Measurements from ENCODE around the gene CWF19L1. TPM values are rescaled to one million over a fixed set of nuclear protein-coding genes. Genes with fewer than 3 reads are reported as not detected.
"Not testable (repeated sequence)": the region's sequence is repeated elsewhere in the genome, so short reads cannot be mapped to it uniquely, and the experiment has no call there.

The CWF19L1 gene
- 10 to 100 TPM; 40.6 to 42.5 TPM for total RNA-seq

DNA sequence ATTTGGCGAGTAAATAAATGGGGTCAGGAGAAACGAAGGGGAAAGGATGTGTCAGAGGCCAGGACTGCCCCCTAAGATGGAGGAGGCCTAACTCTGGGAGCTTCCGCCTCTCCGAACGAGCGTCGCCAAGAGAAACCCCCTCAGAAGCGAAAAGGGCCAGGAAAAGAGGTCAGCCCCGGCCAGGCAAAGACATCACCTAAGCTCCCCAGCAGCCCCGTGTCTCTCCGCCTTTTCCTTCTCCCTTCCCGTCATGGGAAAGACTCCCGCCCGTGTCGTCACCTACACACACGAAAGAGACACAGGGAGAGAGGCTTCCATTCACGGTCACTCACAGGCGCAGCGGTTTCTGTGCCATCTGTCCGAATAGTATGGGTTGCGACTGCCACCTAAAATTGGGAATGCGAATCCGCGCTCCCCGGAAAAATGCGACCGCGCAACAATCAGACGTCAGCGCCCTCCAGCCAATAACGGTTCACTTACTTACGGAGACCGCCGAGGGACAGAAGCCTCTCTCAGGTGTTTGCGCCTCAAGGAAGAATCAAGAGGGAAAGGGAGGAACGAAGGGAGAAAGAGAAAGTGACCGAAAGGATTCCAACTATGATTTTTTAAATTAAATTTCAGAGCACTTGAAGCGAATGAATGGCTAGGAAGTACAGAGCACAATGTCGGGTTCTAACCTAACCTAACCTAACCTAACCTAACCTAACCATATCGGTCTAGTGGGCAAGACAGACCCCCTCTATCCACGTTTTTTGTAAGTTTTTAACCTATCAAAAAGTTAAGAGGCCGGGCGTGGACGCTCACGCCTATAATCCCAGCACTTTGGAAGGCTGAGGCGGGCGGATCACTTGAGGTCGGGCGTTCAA is at the start of gene CWF19L1:
TSS of gene CWF19L1 (minus strand) at position 400 of the 866 bp plus-strand sequence. CDS start at position 355, 45 bp downstream.
- peaks cover 6% of the 10 kb centered on the region for H3K36me3 Mint-ChIP-seq
- intact Hi-C loops (cut with micrococcal nuclease), result loop anchor here (1.0 to 2.0 kb wide), 3 partner anchors 19 to 81 kb away; partner anchors contain the start of genes BLOC1S2, CHUK and ERLIN1
- no peaks in the 10 kb centered on the region for H3K9me3 Mint-ChIP-seq
- peak; percentile 88 for DNase-seq
- peak within 1 kb of the TSS; percentile 100 for H3K4me3 Mint-ChIP-seq
- no peaks in the 10 kb centered on the region for H3K27me3 Mint-ChIP-seq
- ChIA-PET CTCF (interaction anchor here (1.0 kb wide), 1 partner anchor 70 kb away, joined by 4 read pairs; no protein-coding TSS in a partner anchor), POLR2A (interaction anchor here (0.7 kb wide), 1 partner anchor 81 kb away, joined by 4 read pairs; the partner anchor contains the start of gene ERLIN1)
- peaks cover 22% of the 10 kb centered on the region for H3K4me1 Mint-ChIP-seq (ENCODE audit: low read depth)
- H3K27ac Mint-ChIP-seq, result peak within 1 kb of the TSS; percentile 98

GRCh38 chr10:100315615-100316014 is 48.2 kb upstream of the CWF19L1 start:
- Mint-ChIP-seq H3K27me3 (peaks cover 29% of the 10 kb centered on the region), H3K4me3 (no peak overlapping the region), H3K9me3 (no peaks in the 10 kb centered on the region), H3K4me1 (ENCODE audit: low read depth) (no peaks in the 10 kb centered on the region), H3K36me3 (no peaks in the 10 kb centered on the region), H3K27ac (no peak overlapping the region)
- POLR2A ChIA-PET, result interaction anchor here (0.6 kb wide), 1 partner anchor 95 kb away, joined by 3 read pairs; no protein-coding TSS in a partner anchor
- CTCF ChIA-PET, result no interaction called here
- DNase-seq, result no peak
- intact Hi-C loops (cut with micrococcal nuclease), result no loop called here

DNA sequence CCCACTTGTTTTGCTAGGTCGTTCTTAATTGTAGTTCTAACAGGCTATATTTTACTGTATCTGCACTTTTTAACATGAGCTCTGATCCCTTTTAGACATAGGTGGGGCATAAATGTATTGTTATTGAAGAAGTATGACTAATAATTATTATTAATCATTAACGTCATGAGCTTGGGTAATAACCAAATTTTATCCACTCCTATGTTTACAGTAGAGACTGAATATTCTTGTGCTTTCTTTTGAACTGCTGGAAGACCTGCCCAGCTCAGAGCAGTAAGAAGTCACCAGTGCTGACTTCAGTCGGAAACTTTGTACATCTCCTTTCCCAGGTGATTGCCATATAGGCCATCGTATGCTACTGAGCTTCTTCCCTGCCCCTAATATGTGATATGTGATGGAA is 43.9 kb upstream of the CWF19L1 start:
- no peak for DNase-seq
- Mint-ChIP-seq H3K27ac (no peak overlapping the region), H3K36me3 (no peaks in the 10 kb centered on the region), H3K27me3 (peaks cover 26% of the 10 kb centered on the region), H3K9me3 (no peaks in the 10 kb centered on the region), H3K4me3 (no peak overlapping the region), H3K4me1 (ENCODE audit: low read depth) (no peaks in the 10 kb centered on the region)
- ChIA-PET POLR2A (no interaction called here), CTCF (interaction anchor here (0.6 kb wide), 1 partner anchor 22 kb away, joined by 3 read pairs; no protein-coding TSS in a partner anchor)
- intact Hi-C loops (cut with micrococcal nuclease), result no loop called here

GRCh38 chr10:100307684-100308083 is 40.2 kb upstream of the CWF19L1 start:
- CTCF ChIA-PET, result no interaction called here
- Mint-ChIP-seq H3K9me3 (no peaks in the 10 kb centered on the region), H3K27ac (no peak overlapping the region), H3K36me3 (no peaks in the 10 kb centered on the region), H3K4me3 (no peak overlapping the region), H3K27me3 (peaks cover 30% of the 10 kb centered on the region), H3K4me1 (ENCODE audit: low read depth) (no peaks in the 10 kb centered on the region)
- intact Hi-C loops (cut with micrococcal nuclease), result no loop called here
- POLR2A ChIA-PET, result no interaction called here
- no peak for DNase-seq

DNA sequence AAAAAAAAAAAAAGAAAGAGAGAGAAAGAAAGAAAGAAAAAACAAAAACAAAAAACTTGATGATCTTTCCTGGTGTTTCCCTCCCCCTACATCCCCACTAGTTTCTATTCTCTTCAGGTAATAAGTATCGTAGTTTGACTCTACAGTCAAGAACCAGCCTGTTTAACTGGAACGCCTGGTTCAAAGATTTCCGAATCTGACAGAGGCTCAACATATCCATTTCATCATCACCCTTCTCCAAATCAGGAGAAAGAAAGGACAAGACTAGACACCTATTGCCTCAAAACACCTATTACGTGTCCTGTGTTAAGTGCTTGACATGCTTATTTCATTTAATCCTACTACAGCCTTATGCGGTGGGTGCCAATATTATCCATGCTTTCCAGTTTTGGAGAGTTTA is 39.4 kb upstream of the CWF19L1 start:
- Mint-ChIP-seq H3K4me3 (no peak overlapping the region), H3K36me3 (no peaks in the 10 kb centered on the region), H3K4me1 (ENCODE audit: low read depth) (no peaks in the 10 kb centered on the region), H3K27me3 (peaks cover 26% of the 10 kb centered on the region), H3K27ac (no peak overlapping the region), H3K9me3 (no peaks in the 10 kb centered on the region)
- ChIA-PET POLR2A (no interaction called here), CTCF (no interaction called here)
- intact Hi-C loops (cut with micrococcal nuclease), result no loop called here
- DNase-seq, result no peak

- H3K9me3 Mint-ChIP-seq, result no peaks in the 10 kb centered on the region
- intact Hi-C loops (cut with micrococcal nuclease), result no loop called here
- CTCF ChIA-PET, result interaction anchor here (1.5 kb wide), 1 partner anchor 204 kb away, joined by 3 read pairs; no protein-coding TSS in a partner anchor
- no peaks in the 10 kb centered on the region for H3K4me1 Mint-ChIP-seq (ENCODE audit: low read depth)
- no peak overlapping the region for H3K27ac Mint-ChIP-seq
- POLR2A ChIA-PET, result no interaction called here
- no peak for DNase-seq
- H3K27me3 Mint-ChIP-seq, result peaks cover 30% of the 10 kb centered on the region
- H3K4me3 Mint-ChIP-seq, result no peak overlapping the region
- H3K36me3 Mint-ChIP-seq, result no peaks in the 10 kb centered on the region
These were observed 37.0 kb upstream of the CWF19L1 start for GRCh38 chr10:100304414-100304813.

DNA sequence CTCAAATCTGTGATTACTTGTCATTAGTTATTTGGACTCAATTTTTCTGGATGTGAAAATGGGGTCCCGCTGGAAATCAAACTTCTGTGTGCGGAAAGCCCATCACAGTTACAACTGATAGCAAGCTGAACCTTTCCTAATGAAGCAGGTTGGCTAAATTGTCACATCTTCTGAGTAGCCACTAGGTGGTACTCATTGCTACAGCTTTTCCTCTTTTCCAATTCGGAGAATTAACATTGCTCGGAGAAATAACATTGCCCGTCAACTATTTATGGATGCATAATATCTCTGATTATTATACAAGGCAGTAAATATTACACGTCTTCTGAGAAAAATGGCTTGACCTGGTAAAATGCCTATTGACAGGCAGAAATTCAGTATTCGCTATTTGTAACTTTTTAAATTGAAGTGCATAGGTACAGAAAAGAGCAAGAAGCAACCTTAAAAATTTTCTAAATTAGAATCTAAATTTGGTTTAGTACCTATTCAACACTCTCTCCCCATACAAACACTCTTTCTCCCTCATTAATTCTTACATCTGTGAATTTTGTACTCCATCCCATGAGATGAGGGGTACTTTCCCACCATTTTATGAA is 36.4 kb upstream of the CWF19L1 start:
- POLR2A ChIA-PET, result no interaction called here
- peaks cover 32% of the 10 kb centered on the region for H3K27me3 Mint-ChIP-seq

GRCh38 chr10:100301123-100301522 is 33.7 kb upstream of the CWF19L1 start:
- intact Hi-C loops (cut with micrococcal nuclease); H3K27ac Mint-ChIP-seq; POLR2A ChIA-PET; H3K36me3 Mint-ChIP-seq; H3K4me3 Mint-ChIP-seq; H3K9me3 Mint-ChIP-seq; CTCF ChIA-PET; H3K4me1 Mint-ChIP-seq (ENCODE audit: low read depth); DNase-seq: not testable (repeated sequence)
- peaks cover 34% of the 10 kb centered on the region for H3K27me3 Mint-ChIP-seq

More for the DNA sequence above, 36.4 kb upstream of the CWF19L1 start:
- no peak overlapping the region for H3K4me3 Mint-ChIP-seq
- H3K36me3 Mint-ChIP-seq, result no peaks in the 10 kb centered on the region
- CTCF ChIA-PET, result interaction anchor here (1.5 kb wide), 1 partner anchor 205 kb away, joined by 3 read pairs; no protein-coding TSS in a partner anchor
- H3K4me1 Mint-ChIP-seq (ENCODE audit: low read depth), result no peaks in the 10 kb centered on the region
- intact Hi-C loops (cut with micrococcal nuclease), result no loop called here
- H3K27ac Mint-ChIP-seq, result no peak overlapping the region
- no peaks in the 10 kb centered on the region for H3K9me3 Mint-ChIP-seq
- DNase-seq, result no peak

DNA sequence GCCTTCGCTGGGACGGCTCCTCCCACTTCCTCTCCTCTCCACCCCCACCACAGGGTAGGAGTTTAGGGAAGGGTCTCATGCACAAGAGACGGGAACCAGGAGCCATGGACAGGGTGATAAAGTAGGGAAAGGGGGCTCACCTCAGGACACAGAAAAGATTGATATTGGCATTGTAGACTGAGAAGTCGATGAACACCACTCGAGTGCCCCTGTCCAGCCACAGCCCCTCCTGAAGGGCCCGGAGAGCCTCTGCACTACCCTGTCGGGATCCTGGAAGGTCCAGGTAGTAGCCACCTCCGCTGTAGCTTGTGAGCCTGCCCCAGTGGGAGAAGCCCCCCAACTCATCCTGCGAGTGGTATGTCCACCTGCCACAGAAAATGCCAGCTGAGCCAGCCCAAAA is 29.8 kb upstream of the CWF19L1 start:
- ChIA-PET CTCF (interaction anchor here (0.6 to 1.2 kb wide), 2 partner anchors 40 to 222 kb away, joined by 4 to 5 read pairs; no protein-coding TSS in a partner anchor), POLR2A (no interaction called here)
- Mint-ChIP-seq H3K36me3 (no peaks in the 10 kb centered on the region), H3K9me3 (no peaks in the 10 kb centered on the region), H3K4me3 (no peak overlapping the region), H3K4me1 (ENCODE audit: low read depth) (no peaks in the 10 kb centered on the region), H3K27ac (no peak overlapping the region), H3K27me3 (peaks cover 34% of the 10 kb centered on the region)
- no peak for DNase-seq
- intact Hi-C loops (cut with micrococcal nuclease), result no loop called here

GRCh38 chr10:100293066-100293465 is 25.6 kb upstream of the CWF19L1 start:
- CTCF ChIA-PET, result no interaction called here
- peaks cover 24% of the 10 kb centered on the region for H3K27me3 Mint-ChIP-seq
- H3K4me1 Mint-ChIP-seq (ENCODE audit: low read depth), result no peaks in the 10 kb centered on the region
- no peak overlapping the region for H3K27ac Mint-ChIP-seq
- intact Hi-C loops (cut with micrococcal nuclease), result no loop called here
- POLR2A ChIA-PET, result no interaction called here
- H3K36me3 Mint-ChIP-seq, result no peaks in the 10 kb centered on the region
- no peaks in the 10 kb centered on the region for H3K9me3 Mint-ChIP-seq
- DNase-seq, result no peak
- H3K4me3 Mint-ChIP-seq, result no peak overlapping the region

- intact Hi-C loops (cut with micrococcal nuclease); H3K4me3 Mint-ChIP-seq; H3K36me3 Mint-ChIP-seq; DNase-seq; H3K4me1 Mint-ChIP-seq (ENCODE audit: low read depth); POLR2A ChIA-PET; H3K9me3 Mint-ChIP-seq; H3K27ac Mint-ChIP-seq; CTCF ChIA-PET: not testable (repeated sequence)
- H3K27me3 Mint-ChIP-seq, result peaks cover 24% of the 10 kb centered on the region
These were observed 24.9 kb upstream of the CWF19L1 start for GRCh38 chr10:100292300-100292699.

DNA sequence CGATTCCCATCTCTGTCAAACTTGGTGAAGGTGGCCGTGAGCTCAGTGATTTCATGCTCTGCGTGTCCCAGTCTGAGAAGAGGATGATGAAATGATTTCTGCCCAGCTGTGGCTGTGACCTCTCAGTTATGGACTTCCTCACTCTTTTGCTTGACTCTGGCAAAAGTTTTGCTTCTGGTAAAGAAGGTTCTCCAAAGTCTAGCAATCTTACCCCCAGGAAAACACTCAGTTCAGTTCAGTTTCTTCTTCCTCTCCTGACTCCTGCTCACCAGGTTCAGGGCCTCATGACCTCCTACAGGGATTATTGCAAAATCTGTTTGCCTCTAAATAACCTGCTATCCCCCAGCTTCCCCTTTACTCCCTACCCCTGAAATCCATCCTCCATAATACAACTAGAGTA is 23.9 kb upstream of the CWF19L1 start:
- Mint-ChIP-seq H3K4me3 (no peak overlapping the region), H3K36me3 (no peaks in the 10 kb centered on the region), H3K27ac (no peak overlapping the region), H3K9me3 (no peaks in the 10 kb centered on the region), H3K4me1 (ENCODE audit: low read depth) (peaks cover 6% of the 10 kb centered on the region), H3K27me3 (peaks cover 16% of the 10 kb centered on the region)
- ChIA-PET CTCF (no interaction called here), POLR2A (no interaction called here)
- no peak for DNase-seq
- intact Hi-C loops (cut with micrococcal nuclease), result no loop called here
